Hypothalamus (tissue), 51 donors: ENCODE results near the gene CRB1.

Experiments
- DNase-seq, 51 donors: peaks; one replicate each; lab custom pipeline; 2025; lab: John Stamatoyannopoulos, UW

The CRB1 gene

DNA sequence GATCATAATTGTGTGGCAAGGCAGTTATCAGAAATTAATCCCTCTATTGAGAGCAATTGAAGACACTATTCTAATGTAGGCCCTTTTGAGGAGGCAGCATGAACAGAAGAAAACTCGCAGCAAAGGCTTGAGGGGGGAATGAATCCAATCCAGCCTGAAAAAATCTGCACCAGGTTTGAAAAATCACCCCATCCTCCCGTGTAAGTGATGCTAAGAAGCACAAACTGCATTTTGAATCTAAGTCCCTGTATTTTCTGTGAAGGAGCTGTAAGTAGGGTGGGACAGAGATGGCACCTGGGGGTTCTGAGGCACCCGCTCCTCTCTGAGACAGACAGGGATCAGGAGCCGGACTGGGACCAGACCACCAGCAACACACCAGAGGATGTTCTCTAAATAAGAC, at the start of gene CRB1:
Gene CRB1, plus strand, starts transcription at position 241 of the 400 bp plus-strand sequence. CDS start 161 bp downstream, outside the sequence.
- peak in 23 of 51 donors; percentile 2 to 76 (median 13) for DNase-seq

DNA sequence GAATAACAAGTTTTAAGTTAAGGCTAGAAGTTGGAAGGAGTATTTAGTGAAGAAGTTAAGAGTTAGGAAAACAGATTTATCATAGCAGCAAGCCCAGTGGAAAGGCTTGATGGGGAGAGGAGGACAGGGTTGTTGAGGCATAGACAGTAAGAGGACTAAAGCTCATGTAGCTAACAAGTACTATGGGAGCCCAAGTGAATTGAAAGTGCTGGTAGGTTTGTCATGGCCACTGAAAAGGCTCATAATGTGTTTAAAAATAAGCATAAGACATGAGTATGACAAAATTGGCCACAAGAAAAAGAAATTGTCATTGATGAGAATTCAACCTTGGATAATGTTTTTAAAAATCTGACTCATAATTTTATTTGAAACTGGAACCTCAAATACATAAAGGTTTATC, 49.2 kb upstream of the CRB1 start:
- DNase-seq: no peak

GRCh38 chr1:197222025-197222685, 45.9 kb upstream of the CRB1 start:
- no peak for DNase-seq

GRCh38 chr1:197222780-197223179, 45.3 kb upstream of the CRB1 start:
- DNase-seq: no peak

- DNase-seq: peak in 1 of 51 donors; percentile 10
These were observed 43.9 kb upstream of the CRB1 start for GRCh38 chr1:197224160-197224559.

GRCh38 chr1:197225611-197226010, 42.4 kb upstream of the CRB1 start:
- DNase-seq: no peak

DNA sequence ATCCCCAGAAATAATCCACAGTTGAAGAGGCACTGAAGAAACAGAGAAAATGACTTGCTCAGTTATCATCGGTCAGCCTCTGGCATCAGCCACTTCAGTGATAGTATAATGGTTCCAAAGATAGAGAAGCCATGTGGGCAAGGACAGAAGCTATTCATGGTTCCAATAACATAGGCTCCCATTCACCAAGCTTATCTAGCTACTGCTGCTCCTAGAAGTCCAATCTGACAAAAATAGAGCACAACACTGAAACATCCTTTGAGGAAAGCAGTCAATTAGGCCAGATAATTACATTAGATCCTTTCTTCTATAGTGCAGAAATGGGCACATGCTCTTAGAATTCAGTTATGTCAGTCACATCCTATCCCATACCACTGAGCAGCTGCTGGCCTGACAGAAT, 33.5 kb upstream of the CRB1 start:
- DNase-seq: peak in 7 of 51 donors; percentile 1 to 54 (median 15)

- no peak for DNase-seq
These were observed 32.7 kb upstream of the CRB1 start for GRCh38 chr1:197235355-197235754.

- no peak for DNase-seq
These were observed 20.6 kb upstream of the CRB1 start for GRCh38 chr1:197247465-197247864.

DNA sequence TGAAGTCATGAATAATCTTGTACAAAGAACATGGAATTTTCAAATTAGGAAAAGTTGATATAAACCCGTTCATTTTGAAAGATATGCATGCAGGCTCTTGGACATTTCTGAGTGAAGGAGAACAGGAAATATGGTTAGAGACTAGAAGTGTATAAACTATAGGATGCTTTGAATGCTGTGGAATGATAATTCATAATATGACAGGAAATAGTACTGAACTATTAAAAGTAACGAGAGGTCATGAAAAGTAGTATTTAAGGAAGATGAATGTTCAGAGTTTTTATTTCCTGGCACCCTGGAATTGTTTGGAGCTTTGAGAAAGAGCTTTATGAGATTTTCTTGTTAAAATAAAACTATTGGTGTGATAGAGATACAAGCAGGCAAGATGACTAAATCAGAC, 18.7 kb upstream of the CRB1 start:
- no peak for DNase-seq

DNA sequence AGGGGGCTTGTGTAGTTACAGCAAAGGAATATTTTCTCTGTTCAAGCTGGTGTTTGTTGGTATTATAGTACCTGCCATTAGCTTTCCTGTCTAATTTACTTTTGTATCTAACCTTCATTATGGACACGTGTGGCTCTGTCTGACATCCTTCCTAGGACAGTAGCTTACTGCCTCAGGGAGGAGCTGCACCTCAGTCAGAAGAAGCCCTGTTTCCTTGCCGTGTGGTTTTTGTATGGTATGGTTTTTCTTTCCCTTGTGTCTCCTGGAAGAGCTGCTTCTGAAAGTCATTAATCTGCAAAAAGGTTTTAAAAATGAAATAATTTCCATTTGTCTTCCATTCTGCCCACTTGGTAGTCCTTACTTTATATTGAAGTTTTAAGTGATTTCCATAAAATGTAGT, 17.4 kb upstream of the CRB1 start:
- no peak for DNase-seq

DNA sequence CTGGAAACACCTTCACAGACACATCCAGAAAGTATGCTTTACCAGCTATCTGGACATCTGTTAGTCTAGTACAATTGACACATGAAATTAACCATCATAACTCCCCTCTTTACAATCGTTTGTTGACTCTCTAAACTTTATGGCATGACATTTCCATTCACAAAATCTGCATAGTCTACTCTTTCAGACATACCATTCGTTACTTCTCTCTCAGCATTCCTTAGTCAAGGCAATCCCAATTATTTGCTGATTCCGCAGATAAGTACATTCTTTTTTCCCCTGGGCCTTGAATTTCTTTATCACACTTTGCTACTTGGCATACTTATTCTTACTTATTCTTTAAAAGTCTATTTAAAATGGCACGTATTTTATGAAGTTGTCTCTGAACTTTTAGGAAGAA, 15.1 kb upstream of the CRB1 start:
- no peak for DNase-seq

DNA sequence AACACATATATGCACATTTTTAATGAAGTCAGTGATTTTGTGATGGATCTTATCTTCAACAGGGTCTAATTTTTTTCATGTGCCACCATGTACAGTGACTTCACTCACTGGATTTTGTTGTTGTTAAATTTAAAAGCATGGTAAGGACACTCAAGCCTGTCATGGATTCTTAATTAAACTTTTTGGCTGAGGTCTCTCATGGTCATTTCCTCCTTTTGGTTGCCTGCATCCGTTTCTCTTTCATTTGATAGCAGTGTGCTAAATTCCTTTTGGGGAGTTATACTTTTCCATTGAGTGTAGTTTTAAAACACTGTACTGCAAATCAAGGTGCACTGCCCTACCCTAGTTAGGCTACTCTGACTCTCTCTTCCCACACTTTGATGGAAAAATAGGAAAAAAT, 13.2 kb upstream of the CRB1 start:
- no peak for DNase-seq

GRCh38 chr1:197264936-197265567, 3.0 kb upstream of the CRB1 start:
- DNase-seq: no peak

DNA sequence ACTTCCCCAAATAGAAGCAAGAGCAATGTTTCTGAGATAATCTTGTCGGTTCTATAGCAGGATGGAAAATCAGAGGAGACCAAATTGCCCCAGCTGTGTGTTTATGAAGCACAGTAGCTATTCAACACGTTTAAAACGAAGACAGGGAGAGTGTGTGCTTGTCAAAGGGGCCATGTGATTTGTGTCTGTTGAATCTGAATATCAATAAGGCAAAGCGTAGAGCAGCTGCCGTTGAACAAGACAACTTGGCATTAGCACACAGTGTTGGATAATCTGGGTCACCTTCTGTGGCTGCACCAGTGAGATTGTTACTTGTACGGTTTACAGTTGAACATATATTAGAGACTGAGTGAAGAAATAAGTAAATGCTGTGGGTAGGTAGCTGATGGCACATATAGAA, 1.0 kb downstream of the CRB1 start:
- DNase-seq: peak in 27 of 51 donors; percentile 6 to 76 (median 34)

- DNase-seq: no peak
These were observed 4.7 kb downstream of the CRB1 start for GRCh38 chr1:197272791-197273190.

DNA sequence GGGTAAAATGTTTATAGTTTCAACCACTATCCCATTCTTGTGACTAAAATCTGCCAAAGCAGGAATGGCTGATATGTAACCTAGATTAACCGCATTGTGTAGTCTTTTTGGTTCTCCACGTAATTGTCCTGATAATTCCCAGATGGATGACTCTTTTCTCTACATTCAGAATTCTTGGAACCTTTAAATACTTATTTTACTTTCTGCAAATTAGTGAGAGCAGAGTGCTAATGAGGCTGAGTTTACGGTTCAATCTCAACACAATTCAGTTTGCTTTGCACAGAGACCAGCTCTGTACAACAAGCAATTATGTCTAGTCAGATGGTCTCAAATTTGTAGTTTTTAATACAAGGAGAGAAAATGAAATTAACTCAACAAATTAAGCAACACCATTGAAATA, 9.1 kb downstream of the CRB1 start:
- no peak for DNase-seq

DNA sequence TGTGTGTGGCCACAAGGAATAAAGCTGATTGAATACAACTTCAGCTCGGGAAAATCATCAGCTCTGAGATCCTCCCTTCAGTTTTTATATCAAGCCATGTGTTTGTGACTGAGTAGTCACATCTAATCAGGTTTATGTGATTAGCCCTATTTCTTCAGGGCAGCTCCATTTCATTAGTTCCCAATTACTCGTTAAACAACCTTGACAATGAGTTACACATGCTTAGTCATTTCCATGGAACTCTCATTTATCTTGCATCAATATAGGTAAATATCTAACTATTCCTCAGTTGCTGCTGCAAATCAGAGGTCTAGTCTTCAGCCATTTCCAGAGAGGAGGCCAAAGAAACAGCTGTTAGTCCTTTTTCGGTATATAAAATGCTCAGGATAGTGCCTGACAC, 16.3 kb downstream of the CRB1 start:
- no peak for DNase-seq

- DNase-seq: no peak
These were observed 16.9 kb downstream of the CRB1 start for GRCh38 chr1:197284966-197285365.

- DNase-seq: no peak
These were observed 17.6 kb downstream of the CRB1 start for GRCh38 chr1:197285526-197286205.

GRCh38 chr1:197286634-197287033, 18.6 kb downstream of the CRB1 start:
- no peak for DNase-seq

- no peak for DNase-seq
These were observed 19.8 kb downstream of the CRB1 start for GRCh38 chr1:197287863-197288262.
